ENCODE measurements around the gene MAP2K3.

DNA sequence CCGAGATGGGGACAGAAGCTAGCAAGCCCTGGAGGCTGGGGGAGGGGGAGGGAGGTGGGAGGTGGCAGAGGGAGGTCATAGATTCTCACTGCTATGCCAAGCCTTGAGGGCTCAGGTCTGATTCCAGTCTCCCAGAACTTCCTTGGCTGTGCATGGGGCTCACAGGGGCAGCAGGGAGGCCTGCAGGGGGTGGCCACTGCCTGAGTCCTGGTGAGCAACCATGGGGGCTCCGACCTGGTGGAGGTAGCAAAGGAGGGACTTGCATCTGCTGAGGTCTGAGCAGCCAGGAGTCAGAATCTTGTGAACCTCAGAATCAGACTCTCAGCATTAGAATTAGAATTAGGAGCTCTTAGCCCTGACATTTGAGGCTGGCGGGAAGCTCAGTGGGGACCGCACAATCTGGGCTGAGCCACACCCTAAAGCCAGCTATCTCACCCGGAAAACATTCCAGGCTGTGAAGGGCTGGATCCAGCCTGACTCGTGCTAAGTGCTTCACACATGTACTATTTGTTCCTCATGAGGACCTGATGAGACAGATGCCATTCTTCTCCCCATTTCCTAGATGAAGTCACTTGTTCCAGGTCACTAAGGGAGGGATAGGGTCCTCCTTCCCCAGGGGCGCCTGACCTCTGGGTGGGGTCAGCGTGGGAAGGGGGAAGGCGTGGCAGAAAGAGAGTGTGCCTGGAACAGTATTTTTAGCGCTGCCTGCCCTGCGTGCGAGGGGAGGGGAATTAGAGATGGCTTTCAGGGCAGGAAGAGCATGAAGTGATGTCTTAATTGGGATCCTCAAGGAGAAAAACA, 74.4 kb downstream of the MAP2K3 start:
- TF ChIP-seq POLR2A (IDR thresholded peaks at IDR 0.05; ENCODE audit: low read depth, low read length) (no peak), MYC (IDR thresholded peaks at IDR 0.05; ENCODE audit: low read depth, low read length) (no peak), POLR2AphosphoS5 (IDR thresholded peaks at IDR 0.05; ENCODE audit: insufficient read depth, low read depth, low read length) (no peak), JUN (IDR thresholded peaks at IDR 0.05; ENCODE audit: borderline replicate concordance, insufficient read depth, insufficient read length, low read depth) (no peak)
- TF ChIP-seq, protein P1, sequence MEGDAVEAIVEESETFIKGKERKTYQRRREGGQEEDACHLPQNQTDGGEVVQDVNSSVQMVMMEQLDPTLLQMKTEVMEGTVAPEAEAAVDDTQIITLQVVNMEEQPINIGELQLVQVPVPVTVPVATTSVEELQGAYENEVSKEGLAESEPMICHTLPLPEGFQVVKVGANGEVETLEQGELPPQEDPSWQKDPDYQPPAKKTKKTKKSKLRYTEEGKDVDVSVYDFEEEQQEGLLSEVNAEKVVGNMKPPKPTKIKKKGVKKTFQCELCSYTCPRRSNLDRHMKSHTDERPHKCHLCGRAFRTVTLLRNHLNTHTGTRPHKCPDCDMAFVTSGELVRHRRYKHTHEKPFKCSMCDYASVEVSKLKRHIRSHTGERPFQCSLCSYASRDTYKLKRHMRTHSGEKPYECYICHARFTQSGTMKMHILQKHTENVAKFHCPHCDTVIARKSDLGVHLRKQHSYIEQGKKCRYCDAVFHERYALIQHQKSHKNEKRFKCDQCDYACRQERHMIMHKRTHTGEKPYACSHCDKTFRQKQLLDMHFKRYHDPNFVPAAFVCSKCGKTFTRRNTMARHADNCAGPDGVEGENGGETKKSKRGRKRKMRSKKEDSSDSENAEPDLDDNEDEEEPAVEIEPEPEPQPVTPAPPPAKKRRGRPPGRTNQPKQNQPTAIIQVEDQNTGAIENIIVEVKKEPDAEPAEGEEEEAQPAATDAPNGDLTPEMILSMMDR (IDR thresholded peaks at IDR 0.05; ENCODE audit: extremely low read depth in 1 of 2, insufficient read depth in 1 of 2, low read depth in 1 of 2, low read length in 2 of 2) = no peak

Measured in endothelial cell of umbilical vein (primary cell).